ENCODE results near the gene L3MBTL4.

L3MBTL4 gene

GRCh38 chr18:5984245-5984644 is 430.5 kb downstream of the L3MBTL4 start:
- no peak for TF ChIP-seq ZFP3 (CRISPR knock-in tag; IDR thresholded peaks at IDR 0.05)
- TF ChIP-seq ZNF70 (CRISPR knock-in tag; IDR thresholded peaks at IDR 0.05), result no peak
- TF ChIP-seq CSDC2 (CRISPR knock-in tag; IDR thresholded peaks at IDR 0.05), result no peak
- no peak for TF ChIP-seq ZNF565 (CRISPR knock-in tag; conservative IDR thresholded peaks at IDR 0.05; ENCODE audit: low read depth)
- no peak for TF ChIP-seq ZFP30 (CRISPR knock-in tag; IDR thresholded peaks at IDR 0.05)
- TF ChIP-seq, protein P1, sequence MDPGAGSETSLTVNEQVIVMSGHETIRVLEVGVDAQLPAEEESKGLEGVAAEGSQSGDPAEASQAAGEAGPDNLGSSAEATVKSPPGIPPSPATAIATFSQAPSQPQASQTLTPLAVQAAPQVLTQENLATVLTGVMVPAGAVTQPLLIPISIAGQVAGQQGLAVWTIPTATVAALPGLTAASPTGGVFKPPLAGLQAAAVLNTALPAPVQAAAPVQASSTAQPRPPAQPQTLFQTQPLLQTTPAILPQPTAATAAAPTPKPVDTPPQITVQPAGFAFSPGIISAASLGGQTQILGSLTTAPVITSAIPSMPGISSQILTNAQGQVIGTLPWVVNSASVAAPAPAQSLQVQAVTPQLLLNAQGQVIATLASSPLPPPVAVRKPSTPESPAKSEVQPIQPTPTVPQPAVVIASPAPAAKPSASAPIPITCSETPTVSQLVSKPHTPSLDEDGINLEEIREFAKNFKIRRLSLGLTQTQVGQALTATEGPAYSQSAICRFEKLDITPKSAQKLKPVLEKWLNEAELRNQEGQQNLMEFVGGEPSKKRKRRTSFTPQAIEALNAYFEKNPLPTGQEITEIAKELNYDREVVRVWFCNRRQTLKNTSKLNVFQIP (CRISPR knock-in tag; IDR thresholded peaks at IDR 0.05; ENCODE audit: borderline replicate concordance, low read depth), result no peak
- TF ChIP-seq PATZ1 (CRISPR knock-in tag; IDR thresholded peaks at IDR 0.05; ENCODE audit: borderline replicate concordance), result no peak
- no peak for TF ChIP-seq ESRRG (CRISPR knock-in tag; IDR thresholded peaks at IDR 0.05)
- TF ChIP-seq RARB (CRISPR knock-in tag; IDR thresholded peaks at IDR 0.05), result no peak
- TF ChIP-seq ISL1 (CRISPR knock-in tag; IDR thresholded peaks at IDR 0.05), result no peak
- no peak for TF ChIP-seq BACH2 (CRISPR knock-in tag; IDR thresholded peaks at IDR 0.05; ENCODE audit: borderline replicate concordance)
- no peak for TF ChIP-seq TOX (CRISPR knock-in tag; IDR thresholded peaks at IDR 0.05; ENCODE audit: borderline replicate concordance)
- TF ChIP-seq TSHZ2 (CRISPR knock-in tag; IDR thresholded peaks at IDR 0.05), result no peak
- no peak for TF ChIP-seq CREB5 (CRISPR knock-in tag; IDR thresholded peaks at IDR 0.05; ENCODE audit: low read depth)
- TF ChIP-seq ZC3H10 (CRISPR knock-in tag; IDR thresholded peaks at IDR 0.05), result no peak
- no peak for ATAC-seq

GRCh38 chr18:5983488-5983887 is 431.2 kb downstream of the L3MBTL4 start:
- no peak for ATAC-seq
- TF ChIP-seq TSHZ2 (CRISPR knock-in tag; IDR thresholded peaks at IDR 0.05) (no peak), ESRRG (CRISPR knock-in tag; IDR thresholded peaks at IDR 0.05) (no peak), GLIS3 (CRISPR knock-in tag; IDR thresholded peaks at IDR 0.05) (no peak), ISL1 (CRISPR knock-in tag; IDR thresholded peaks at IDR 0.05) (no peak), TCF4 (CRISPR knock-in tag; IDR thresholded peaks at IDR 0.05; ENCODE audit: borderline replicate concordance) (no peak), ZNF70 (CRISPR knock-in tag; IDR thresholded peaks at IDR 0.05) (no peak), OSR1 (CRISPR knock-in tag; IDR thresholded peaks at IDR 0.05) (no peak), SNAI2 (CRISPR knock-in tag; IDR thresholded peaks at IDR 0.05) (no peak), PATZ1 (CRISPR knock-in tag; IDR thresholded peaks at IDR 0.05; ENCODE audit: borderline replicate concordance) (no peak), PPARA (CRISPR knock-in tag; IDR thresholded peaks at IDR 0.05; ENCODE audit: borderline replicate concordance) (no peak), ARNTL (CRISPR knock-in tag; IDR thresholded peaks at IDR 0.05; ENCODE audit: borderline replicate concordance, low read depth) (no peak), ZNF8 (CRISPR knock-in tag; IDR thresholded peaks at IDR 0.05) (no peak), ZNF565 (CRISPR knock-in tag; conservative IDR thresholded peaks at IDR 0.05; ENCODE audit: low read depth) (no peak), ZFP3 (CRISPR knock-in tag; IDR thresholded peaks at IDR 0.05) (no peak), RARB (CRISPR knock-in tag; IDR thresholded peaks at IDR 0.05) (no peak), BACH2 (CRISPR knock-in tag; IDR thresholded peaks at IDR 0.05; ENCODE audit: borderline replicate concordance) (no peak), ZC3H10 (CRISPR knock-in tag; IDR thresholded peaks at IDR 0.05) (no peak), ZFP30 (CRISPR knock-in tag; IDR thresholded peaks at IDR 0.05) (no peak)
- TF ChIP-seq, protein P2, sequence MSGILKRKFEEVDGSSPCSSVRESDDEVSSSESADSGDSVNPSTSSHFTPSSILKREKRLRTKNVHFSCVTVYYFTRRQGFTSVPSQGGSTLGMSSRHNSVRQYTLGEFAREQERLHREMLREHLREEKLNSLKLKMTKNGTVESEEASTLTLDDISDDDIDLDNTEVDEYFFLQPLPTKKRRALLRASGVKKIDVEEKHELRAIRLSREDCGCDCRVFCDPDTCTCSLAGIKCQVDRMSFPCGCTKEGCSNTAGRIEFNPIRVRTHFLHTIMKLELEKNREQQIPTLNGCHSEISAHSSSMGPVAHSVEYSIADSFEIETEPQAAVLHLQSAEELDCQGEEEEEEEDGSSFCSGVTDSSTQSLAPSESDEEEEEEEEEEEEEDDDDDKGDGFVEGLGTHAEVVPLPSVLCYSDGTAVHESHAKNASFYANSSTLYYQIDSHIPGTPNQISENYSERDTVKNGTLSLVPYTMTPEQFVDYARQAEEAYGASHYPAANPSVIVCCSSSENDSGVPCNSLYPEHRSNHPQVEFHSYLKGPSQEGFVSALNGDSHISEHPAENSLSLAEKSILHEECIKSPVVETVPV (CRISPR knock-in tag; IDR thresholded peaks at IDR 0.05), result no peak
- TF ChIP-seq, protein P1 (CRISPR knock-in tag; IDR thresholded peaks at IDR 0.05; ENCODE audit: borderline replicate concordance, low read depth), result no peak
